ENCODE measurements around the gene HOXC9.

DNA sequence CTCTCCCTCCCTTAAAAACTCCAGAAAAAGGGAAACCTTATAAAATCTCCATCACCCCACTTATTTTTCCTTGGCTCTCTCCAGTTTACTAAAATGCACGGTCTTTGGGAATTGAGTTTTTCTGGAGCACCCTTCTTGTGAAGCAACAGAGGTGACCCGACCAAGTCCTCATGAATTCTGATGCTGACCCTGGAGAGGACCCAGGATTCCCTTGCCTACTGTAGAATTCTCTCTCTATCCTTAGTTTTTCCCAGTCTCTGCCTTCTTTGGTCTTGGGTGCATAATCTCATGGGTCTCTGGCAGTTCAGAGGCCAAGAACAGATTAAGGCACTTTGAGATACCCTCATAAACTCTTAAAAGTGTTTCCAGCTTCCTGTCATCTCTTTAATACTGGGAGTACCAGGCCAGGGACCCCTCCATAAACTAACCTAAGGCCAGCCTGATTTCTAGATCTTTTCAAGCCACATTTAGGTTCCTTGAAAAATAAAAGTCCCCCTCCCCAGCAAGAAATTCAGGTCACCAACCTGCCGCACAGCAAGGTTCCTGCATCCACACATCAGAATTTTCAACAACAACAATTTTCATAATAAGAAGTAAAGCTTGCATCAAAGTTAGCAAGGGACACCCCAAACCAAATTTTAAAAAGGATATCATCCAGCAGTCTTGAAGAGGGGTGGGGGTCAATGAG lies 48.6 kb downstream of the HOXC9 start:
- TF ChIP-seq GATA3 (IDR thresholded peaks at IDR 0.05; ENCODE audit: low read depth, low read length) (no peak), GATA2 (IDR thresholded peaks at IDR 0.05; ENCODE audit: low read depth, low read length) (no peak)
